Measurements from ENCODE around the gene EVI5L. TPM values are rescaled to one million over a fixed set of nuclear protein-coding genes. Genes with fewer than 3 reads are reported as not detected.

EVI5L gene
- total and polyA plus RNA-seq, 2 of the 8 experiments (the other 6 are each of a cell fraction or from before 2014, with no cell fraction given) = 7.2 to 11.0 TPM

- Histone ChIP-seq H3K36me3 (ENCODE audit: control insufficient read depth in 2 of 4, insufficient read depth in 4 of 4, low read length in 3 of 4) (no peaks in the 10 kb centered on the region), H3K4me2 (ENCODE audit: insufficient read depth in 1 of 2, low read depth in 2 of 2, low read length in 2 of 2) (no peak overlapping the region), H4K91ac (replicated peaks; ENCODE audit: insufficient read length, low read length) (no peak overlapping the region), H2BK20ac (ENCODE audit: low read length) (no peak overlapping the region), H3K79me2 (ENCODE audit: control insufficient read depth in 1 of 2, insufficient read depth in 2 of 2, low read length in 2 of 2) (no peaks in the 10 kb centered on the region), H3K23me2 (ENCODE audit: low read depth, low read length) (no peaks in the 10 kb centered on the region), H3K4me3 (ENCODE audit: extremely low read depth in 1 of 4, insufficient read depth in 2 of 4, low read depth in 3 of 4, low read length in 4 of 4) (no peak overlapping the region), H3K14ac (ENCODE audit: insufficient read length) (no peak overlapping the region), H4K8ac (ENCODE audit: extremely low read depth, insufficient read depth, low read length) (no peak overlapping the region), H2BK12ac (ENCODE audit: low read depth, low read length) (no peak overlapping the region), H3K27me3 (replicated peaks in 1 of 4; ENCODE audit: control insufficient read depth in 3 of 4, extremely low read depth in 1 of 4, insufficient read depth in 3 of 4, low read length in 3 of 4) (no peaks in the 10 kb centered on the region), H2AFZ (ENCODE audit: low read length) (no peak overlapping the region), H3K9me3 (ENCODE audit: insufficient read depth in 2 of 2, low read depth in 1 of 2, low read length in 1 of 2) (peaks cover 4 to 8% of the 10 kb centered on the region in 2 experiments; a peak in 2 of 4 replicates), H3K9ac (replicated peaks in 1 of 4; ENCODE audit: extremely low read depth in 1 of 4, low read depth in 3 of 4, low read length in 3 of 4) (no peak overlapping the region), H2AK5ac (ENCODE audit: low read depth, low read length) (no peak overlapping the region), H2BK120ac (replicated peaks; ENCODE audit: low read depth, low read length) (no peak overlapping the region), H2BK15ac (ENCODE audit: low read length) (no peak overlapping the region), H4K20me1 (replicated peaks in 1 of 2; ENCODE audit: control insufficient read depth in 1 of 2, insufficient read depth in 2 of 2, low read length in 2 of 2) (no peaks in the 10 kb centered on the region), H3K4ac (replicated peaks; ENCODE audit: insufficient read length, low read depth, low read length) (no peak overlapping the region), H4K5ac (ENCODE audit: insufficient read length, low read depth, low read length) (no peak overlapping the region), H3K79me1 (ENCODE audit: low read depth, low read length) (no peaks in the 10 kb centered on the region), H2BK5ac (ENCODE audit: low read depth, low read length) (no peak overlapping the region), H3K56ac (replicated peaks; ENCODE audit: insufficient read length, low read depth, low read length) (no peak overlapping the region), H3K18ac (ENCODE audit: extremely low read depth, low read length) (no peak overlapping the region), H3K27ac (ENCODE audit: low read depth, low read length) (no peak overlapping the region), H3K4me1 (replicated peaks in 1 of 4; ENCODE audit: control insufficient read depth in 3 of 4, insufficient read depth in 4 of 4, low read length in 3 of 4) (no peaks in the 10 kb centered on the region; a peak in 1 of 7 replicates), H3K23ac (ENCODE audit: insufficient read length) (no peak overlapping the region)
- WGBS, 2 experiments (ENCODE audit: extremely low coverage in 1 of 2, insufficient coverage in 1 of 2, insufficient read length in 1 of 2, insufficient replicate concordance in 2 of 2, low coverage in 1 of 2, low lambda C conversion rate in 2 of 2, missing lambda C conversion rate in 1 of 2) = 73% methylated on average over 9 of the region's 9 CpGs; no CpG with 5 or more reads in 1 of the 2 experiments
- POLR2A ChIA-PET (ENCODE audit: partially characterized antibody) = no interaction called here
- no peak for DNase-seq (ENCODE audit: low read depth in 1 of 2, low spot score in 2 of 2)
- CTCF ChIA-PET (ENCODE audit: partially characterized antibody) = interaction anchor here (1.0 to 1.2 kb wide), 2 partner anchors 14 to 45 kb away, joined by 3 read pairs; no protein-coding TSS in a partner anchor
- FAIRE-seq = no peak
- no peak for TF ChIP-seq TAF1 (IDR thresholded peaks at IDR 0.05; ENCODE audit: low read depth, low read length)
- TF ChIP-seq POU5F1 (IDR thresholded peaks at IDR 0.05; ENCODE audit: low read depth, low read length) = no peak
- TF ChIP-seq GTF2F1 (IDR thresholded peaks at IDR 0.05; ENCODE audit: borderline replicate concordance, low read depth, low read length) = no peak
- no peak for TF ChIP-seq SP4 (IDR thresholded peaks at IDR 0.05; ENCODE audit: low read length)
- TF ChIP-seq SIRT6 (IDR thresholded peaks at IDR 0.05; ENCODE audit: low read length) = no peak
- TF ChIP-seq, protein P1, sequence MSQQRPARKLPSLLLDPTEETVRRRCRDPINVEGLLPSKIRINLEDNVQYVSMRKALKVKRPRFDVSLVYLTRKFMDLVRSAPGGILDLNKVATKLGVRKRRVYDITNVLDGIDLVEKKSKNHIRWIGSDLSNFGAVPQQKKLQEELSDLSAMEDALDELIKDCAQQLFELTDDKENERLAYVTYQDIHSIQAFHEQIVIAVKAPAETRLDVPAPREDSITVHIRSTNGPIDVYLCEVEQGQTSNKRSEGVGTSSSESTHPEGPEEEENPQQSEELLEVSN (IDR thresholded peaks at IDR 0.05) = no peak
- no peak for TF ChIP-seq MAX (IDR thresholded peaks at IDR 0.05)
- no peak for TF ChIP-seq ATF3 (IDR thresholded peaks at IDR 0.05; ENCODE audit: insufficient read depth, low read depth, low read length)
- TF ChIP-seq EP300 (IDR thresholded peaks at IDR 0.05; ENCODE audit: borderline replicate concordance in 1 of 2, low read depth in 2 of 2, low read length in 2 of 2) = no peak
- TF ChIP-seq RBBP5 (IDR thresholded peaks at IDR 0.05; ENCODE audit: borderline replicate concordance, low read depth, low read length) = no peak
- TF ChIP-seq ASH2L (IDR thresholded peaks at IDR 0.05; ENCODE audit: low read length) = no peak
- TF ChIP-seq TEAD4 (IDR thresholded peaks at IDR 0.05; ENCODE audit: low read depth, low read length) = no peak
- TF ChIP-seq CBX5 (IDR thresholded peaks at IDR 0.05; ENCODE audit: low read depth, low read length) = no peak
- no peak for TF ChIP-seq JUN (IDR thresholded peaks at IDR 0.05; ENCODE audit: low read depth, low read length)
Observed at GRCh38 chr19:7806876-7807275, 23.1 kb upstream of the EVI5L start.
